Fibroblast of mammary gland (primary cell): ENCODE data around the gene SLC38A9.

Experiments used
- DNase-seq: peaks from one replicate; pipeline ENCODE4 v3.0.0-alpha.2; 2010; ENCODE audit warnings: low read depth
- H3K4me3 ChIP-seq: 2 replicates; pipeline ENCODE4 v1.5.1; 2011; ENCODE audit warnings: low read depth, mild to moderate bottlenecking, low read length, moderate library complexity; ENCODE audit not compliant: control insufficient read depth
- TF ChIP-seq, protein P1 (sequence below): conservative IDR thresholded peaks from 2 replicates; pipeline ENCODE4 v1.5.1; 2011; ENCODE audit warnings: low read depth, low read length, inconsistent platforms; ENCODE audit not compliant: control insufficient read depth, insufficient read depth

Gene SLC38A9

DNA sequence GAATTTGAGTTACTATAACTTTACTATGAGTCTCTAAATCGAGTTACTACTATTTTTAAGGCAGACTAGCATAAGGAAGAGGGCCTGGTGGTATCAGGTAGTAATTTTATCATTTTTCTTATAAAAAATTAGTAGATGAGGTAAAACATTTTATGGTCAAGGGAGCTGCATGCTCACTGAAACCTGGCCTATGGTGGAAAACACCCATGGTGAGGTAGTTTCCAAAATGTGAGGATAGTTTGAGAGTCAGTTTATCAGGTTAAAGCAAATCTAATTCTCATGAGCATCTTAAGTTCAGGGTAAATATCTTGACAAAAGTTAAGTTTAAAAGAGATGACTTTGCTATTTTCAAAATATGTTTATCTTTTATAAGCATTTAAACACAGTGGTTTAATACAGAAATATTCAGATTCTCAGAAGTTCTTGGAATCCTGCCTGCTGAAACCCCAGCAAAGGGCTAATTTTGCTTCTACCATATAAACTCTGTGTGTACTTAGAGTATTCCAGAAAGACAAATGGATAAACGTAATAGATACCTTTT lies 35.7 kb upstream of the SLC38A9 start:
- no peak overlapping the region for H3K4me3 ChIP-seq
- TF ChIP-seq, protein P1, sequence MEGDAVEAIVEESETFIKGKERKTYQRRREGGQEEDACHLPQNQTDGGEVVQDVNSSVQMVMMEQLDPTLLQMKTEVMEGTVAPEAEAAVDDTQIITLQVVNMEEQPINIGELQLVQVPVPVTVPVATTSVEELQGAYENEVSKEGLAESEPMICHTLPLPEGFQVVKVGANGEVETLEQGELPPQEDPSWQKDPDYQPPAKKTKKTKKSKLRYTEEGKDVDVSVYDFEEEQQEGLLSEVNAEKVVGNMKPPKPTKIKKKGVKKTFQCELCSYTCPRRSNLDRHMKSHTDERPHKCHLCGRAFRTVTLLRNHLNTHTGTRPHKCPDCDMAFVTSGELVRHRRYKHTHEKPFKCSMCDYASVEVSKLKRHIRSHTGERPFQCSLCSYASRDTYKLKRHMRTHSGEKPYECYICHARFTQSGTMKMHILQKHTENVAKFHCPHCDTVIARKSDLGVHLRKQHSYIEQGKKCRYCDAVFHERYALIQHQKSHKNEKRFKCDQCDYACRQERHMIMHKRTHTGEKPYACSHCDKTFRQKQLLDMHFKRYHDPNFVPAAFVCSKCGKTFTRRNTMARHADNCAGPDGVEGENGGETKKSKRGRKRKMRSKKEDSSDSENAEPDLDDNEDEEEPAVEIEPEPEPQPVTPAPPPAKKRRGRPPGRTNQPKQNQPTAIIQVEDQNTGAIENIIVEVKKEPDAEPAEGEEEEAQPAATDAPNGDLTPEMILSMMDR: no peak
- DNase-seq: no peak

GRCh38 chr5:55742778-55743177 lies 30.7 kb upstream of the SLC38A9 start:
- H3K4me3 ChIP-seq: no peak overlapping the region
- TF ChIP-seq, protein P1: no peak
- DNase-seq: no peak

- TF ChIP-seq, protein P1: no peak
- no peak within 1 kb of the TSS for H3K4me3 ChIP-seq
- DNase-seq: no peak
These were observed 25.7 kb upstream of the SLC38A9 start, which contains the start of gene DDX4 for GRCh38 chr5:55737793-55738192. DDX4 (plus strand) TSS chr5:55738061; CDS start chr5:55738964, 903 bp downstream.

- DNase-seq: no peak
- no peak overlapping the region for H3K4me3 ChIP-seq
- TF ChIP-seq, protein P1: no peak
These were observed 22.5 kb upstream of the SLC38A9 start for GRCh38 chr5:55734658-55735057.

GRCh38 chr5:55732585-55732984 lies 20.5 kb upstream of the SLC38A9 start:
- TF ChIP-seq, protein P1: no peak
- H3K4me3 ChIP-seq: no peak overlapping the region
- no peak for DNase-seq

- H3K4me3 ChIP-seq: no peak overlapping the region
- TF ChIP-seq, protein P1: no peak
- DNase-seq: no peak
These were observed 19.7 kb upstream of the SLC38A9 start for GRCh38 chr5:55731848-55732247.

DNA sequence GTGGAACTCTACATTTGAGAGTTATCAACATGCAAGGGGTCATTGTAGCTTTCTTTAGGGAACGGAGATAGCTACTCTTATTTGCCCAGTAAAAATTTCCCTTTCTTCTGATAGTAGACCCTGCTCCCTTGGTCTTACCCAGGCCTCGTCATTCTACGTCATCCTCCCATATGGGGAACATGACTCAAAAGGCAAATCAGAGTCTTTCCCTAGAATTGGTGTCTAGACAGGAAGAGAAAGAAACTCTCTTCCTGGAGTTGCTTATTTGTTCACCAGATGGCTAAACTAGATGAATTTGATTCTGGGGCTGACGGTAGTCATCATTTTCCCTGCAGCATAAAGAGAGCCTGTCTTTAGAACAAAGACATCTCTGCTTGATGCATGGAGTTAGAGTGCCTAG lies 12.2 kb upstream of the SLC38A9 start:
- TF ChIP-seq, protein P1: no peak
- H3K4me3 ChIP-seq: no peak overlapping the region
- no peak for DNase-seq
